HEK293 (cell line): ENCODE measurements around the gene MTMR3.

Experiments used
- CTCF ChIA-PET: fragments of 350-600 bp; formaldehyde crosslinking; extraction: SDS; loops from one replicate; lab custom pipeline; 2021; ENCODE audit warnings: antibody characterized with exemption; lab: Yijun Ruan, JAX
- POLR2A ChIA-PET: fragments of 300-600 bp; formaldehyde crosslinking; extraction: SDS; loops from one replicate; lab custom pipeline; 2020; ENCODE audit warnings: antibody characterized with exemption, inconsistent platforms; lab: Yijun Ruan, JAX
- H3K27ac ChIP-seq: fragments of 200-500 bp; sonication (Bioruptor generic); 2 replicates; pipeline ENCODE4 v1.5.1; 2014; ENCODE audit warnings: low read depth, low read length, control low read depth, inconsistent platforms; ENCODE audit errors: extremely low read depth
- H3K36me3 ChIP-seq, 2 experiments: fragments of 200-500 bp in 1 of 2; sonication (Bioruptor generic) in 1 of 2; 1 replicate in 1 of 2; 2 replicates in 1 of 2; pipeline ENCODE4 v1.5.1; 2014 to 2017; ENCODE audit warnings: inconsistent platforms in 2 of 2, low read length in 2 of 2; ENCODE audit not compliant: control insufficient read depth in 2 of 2, insufficient read depth in 1 of 2
- H3K4me1 ChIP-seq: fragments of 200-500 bp; sonication (Bioruptor generic); 2 replicates; pipeline ENCODE4 v1.5.1; 2014; ENCODE audit warnings: mild to moderate bottlenecking, low read length, inconsistent platforms; ENCODE audit not compliant: control insufficient read depth, insufficient read depth
- H3K4me3 ChIP-seq: 2 replicates; pipeline ENCODE4 v1.5.1; 2011; ENCODE audit warnings: low read depth, mild to moderate bottlenecking, control low read depth, low read length, moderate library complexity
- H3K9me3 ChIP-seq: fragments of 200-500 bp; sonication (Bioruptor generic); 2 replicates; pipeline ENCODE4 v1.5.1; 2014; ENCODE audit warnings: low read depth, low read length, inconsistent platforms; ENCODE audit not compliant: control insufficient read depth, insufficient read depth
- GLIS1 ChIP-seq: fragments of 450-650 bp; formaldehyde crosslinking; IDR thresholded peaks from 2 replicates; pipeline ENCODE4 v1.5.1; 2016; ENCODE audit warnings: missing biosample characterization, missing genetic modification characterization
- KLF10 ChIP-seq: fragments of 450-650 bp; IDR thresholded peaks from 2 replicates; pipeline ENCODE4 v1.5.1; 2018; ENCODE audit warnings: missing biosample characterization, mild to moderate bottlenecking, missing genetic modification characterization
- KLF17 ChIP-seq: fragments of 450-650 bp; formaldehyde crosslinking; IDR thresholded peaks from 2 replicates; pipeline ENCODE4 v1.5.1; 2016; ENCODE audit warnings: missing biosample characterization, missing genetic modification characterization
- OSR2 ChIP-seq: fragments of 450-650 bp; formaldehyde crosslinking; IDR thresholded peaks from 2 replicates; pipeline ENCODE4 v1.5.1; 2016; ENCODE audit warnings: missing biosample characterization, missing genetic modification characterization
- ZNF155 ChIP-seq: fragments of 450-650 bp; formaldehyde crosslinking; IDR thresholded peaks from 2 replicates; pipeline ENCODE4 v1.5.1; 2016; ENCODE audit warnings: missing biosample characterization, missing genetic modification characterization
- ZNF169 ChIP-seq: fragments of 450-650 bp; formaldehyde crosslinking; IDR thresholded peaks from 2 replicates; pipeline ENCODE4 v1.5.1; 2016; ENCODE audit warnings: missing biosample characterization, missing genetic modification characterization
- ZNF18 ChIP-seq: fragments of 450-650 bp; formaldehyde crosslinking; IDR thresholded peaks from 2 replicates; pipeline ENCODE4 v1.5.1; 2016; ENCODE audit warnings: missing biosample characterization, missing genetic modification characterization
- ZNF214 ChIP-seq: fragments of 450-650 bp; formaldehyde crosslinking; IDR thresholded peaks from 2 replicates; pipeline ENCODE4 v1.5.1; 2017; ENCODE audit warnings: missing biosample characterization, mild to moderate bottlenecking, missing genetic modification characterization, borderline replicate concordance
- ZNF23 ChIP-seq: fragments of 450-650 bp; formaldehyde crosslinking; IDR thresholded peaks from 2 replicates; pipeline ENCODE4 v1.5.1; 2016; ENCODE audit warnings: missing biosample characterization, missing genetic modification characterization, borderline replicate concordance
- ZNF239 ChIP-seq: fragments of 450-650 bp; formaldehyde crosslinking; IDR thresholded peaks from 2 replicates; pipeline ENCODE4 v1.5.1; 2016; ENCODE audit warnings: missing biosample characterization, missing genetic modification characterization
- ZNF391 ChIP-seq: fragments of 450-650 bp; formaldehyde crosslinking; IDR thresholded peaks from 2 replicates; pipeline ENCODE4 v1.5.1; 2016; ENCODE audit warnings: low read depth, missing biosample characterization, missing genetic modification characterization, borderline replicate concordance
- ZNF416 ChIP-seq: fragments of 450-650 bp; formaldehyde crosslinking; IDR thresholded peaks from 2 replicates; pipeline ENCODE4 v1.5.1; 2016; ENCODE audit warnings: missing biosample characterization, missing genetic modification characterization
- ZNF473 ChIP-seq: fragments of 450-650 bp; formaldehyde crosslinking; IDR thresholded peaks from 2 replicates; pipeline ENCODE4 v1.5.1; 2017; ENCODE audit warnings: missing biosample characterization, missing genetic modification characterization
- ZNF600 ChIP-seq: fragments of 450-650 bp; formaldehyde crosslinking; IDR thresholded peaks from 2 replicates; pipeline ENCODE4 v1.5.1; 2016; ENCODE audit warnings: missing biosample characterization, missing genetic modification characterization
- ZNF660 ChIP-seq: fragments of 450-650 bp; IDR thresholded peaks from 2 replicates; pipeline ENCODE4 v1.5.1; 2018; ENCODE audit warnings: missing biosample characterization, mild to moderate bottlenecking, missing genetic modification characterization
- TF ChIP-seq, protein P1 (sequence below): fragments of 450-650 bp; formaldehyde crosslinking; IDR thresholded peaks from 2 replicates; pipeline ENCODE4 v1.5.1; 2016; ENCODE audit warnings: missing biosample characterization, missing genetic modification characterization
- TF ChIP-seq, protein P2 (sequence below): fragments of 450-650 bp; formaldehyde crosslinking; IDR thresholded peaks from 2 replicates; pipeline ENCODE4 v1.5.1; 2016; ENCODE audit warnings: missing biosample characterization, missing genetic modification characterization
- TF ChIP-seq, protein P3 (sequence below): fragments of 450-650 bp; formaldehyde crosslinking; IDR thresholded peaks from 2 replicates; pipeline ENCODE4 v1.5.1; 2016; ENCODE audit warnings: missing biosample characterization, missing genetic modification characterization
- TF ChIP-seq, protein P4 (sequence below): fragments of 450-650 bp; IDR thresholded peaks from 2 replicates; pipeline ENCODE4 v1.5.1; 2018; ENCODE audit warnings: missing biosample characterization, missing genetic modification characterization
- TF ChIP-seq, protein P5 (sequence below): IDR thresholded peaks from 2 replicates; pipeline ENCODE4 v1.6.1; 2011; ENCODE audit warnings: mild to moderate bottlenecking, low read depth, low read length, borderline replicate concordance

MTMR3 gene

DNA sequence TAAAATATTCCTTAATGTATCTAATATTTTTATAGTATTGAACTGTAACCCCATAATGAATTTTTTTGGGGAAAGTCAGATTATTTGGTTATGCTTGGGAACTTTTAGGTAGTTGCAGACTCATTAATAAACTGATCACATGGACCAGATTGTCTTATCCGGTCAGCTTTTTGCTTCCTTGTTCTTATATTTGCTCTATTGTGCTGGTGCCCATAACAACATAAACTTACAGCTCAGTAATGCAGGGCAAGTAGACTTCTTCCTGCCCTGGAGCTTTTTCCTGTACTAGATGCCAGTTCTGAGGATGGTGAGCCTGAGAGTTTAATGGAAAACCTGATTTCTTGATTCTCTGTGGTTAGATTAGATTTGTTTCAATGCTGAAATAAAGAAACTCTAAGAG, 53.2 kb downstream of the MTMR3 start:
- TF ChIP-seq ZNF23 (tag by site-specific recombination) (no peak), KLF10 (no peak), GLIS1 (tag by site-specific recombination) (no peak), ZNF391 (tag by site-specific recombination) (no peak), ZNF416 (tag by site-specific recombination) (no peak), ZNF169 (tag by site-specific recombination) (no peak), ZNF214 (tag by site-specific recombination) (no peak), ZNF155 (tag by site-specific recombination) (no peak), ZNF600 (no peak), ZNF18 (tag by site-specific recombination) (no peak), KLF17 (no peak), ZNF660 (tag by site-specific recombination) (no peak), ZNF239 (tag by site-specific recombination) (no peak), ZNF473 (tag by site-specific recombination) (no peak), OSR2 (no peak)
- TF ChIP-seq, protein P1, sequence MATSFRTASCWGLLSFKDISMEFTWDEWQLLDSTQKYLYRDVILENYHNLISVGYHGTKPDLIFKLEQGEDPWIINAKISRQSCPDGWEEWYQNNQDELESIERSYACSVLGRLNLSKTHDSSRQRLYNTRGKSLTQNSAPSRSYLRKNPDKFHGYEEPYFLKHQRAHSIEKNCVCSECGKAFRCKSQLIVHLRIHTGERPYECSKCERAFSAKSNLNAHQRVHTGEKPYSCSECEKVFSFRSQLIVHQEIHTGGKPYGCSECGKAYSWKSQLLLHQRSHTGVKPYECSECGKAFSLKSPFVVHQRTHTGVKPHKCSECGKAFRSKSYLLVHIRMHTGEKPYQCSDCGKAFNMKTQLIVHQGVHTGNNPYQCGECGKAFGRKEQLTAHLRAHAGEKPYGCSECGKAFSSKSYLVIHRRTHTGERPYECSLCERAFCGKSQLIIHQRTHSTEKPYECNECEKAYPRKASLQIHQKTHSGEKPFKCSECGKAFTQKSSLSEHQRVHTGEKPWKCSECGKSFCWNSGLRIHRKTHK (tag by site-specific recombination): no peak
- TF ChIP-seq, protein P2, sequence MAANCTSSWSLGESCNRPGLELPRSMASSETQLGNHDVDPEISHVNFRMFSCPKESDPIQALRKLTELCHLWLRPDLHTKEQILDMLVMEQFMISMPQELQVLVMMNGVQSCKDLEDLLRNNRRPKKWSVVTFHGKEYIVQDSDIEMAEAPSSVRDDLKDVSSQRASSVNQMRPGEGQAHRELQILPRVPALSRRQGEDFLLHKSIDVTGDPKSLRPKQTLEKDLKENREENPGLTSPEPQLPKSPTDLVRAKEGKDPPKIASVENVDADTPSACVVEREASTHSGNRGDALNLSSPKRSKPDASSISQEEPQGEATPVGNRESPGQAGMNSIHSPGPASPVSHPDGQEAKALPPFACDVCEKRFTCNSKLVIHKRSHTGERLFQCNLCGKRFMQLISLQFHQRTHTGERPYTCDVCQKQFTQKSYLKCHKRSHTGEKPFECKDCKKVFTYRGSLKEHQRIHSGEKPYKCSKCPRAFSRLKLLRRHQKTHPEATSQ (tag by site-specific recombination): no peak
- TF ChIP-seq, protein P3, sequence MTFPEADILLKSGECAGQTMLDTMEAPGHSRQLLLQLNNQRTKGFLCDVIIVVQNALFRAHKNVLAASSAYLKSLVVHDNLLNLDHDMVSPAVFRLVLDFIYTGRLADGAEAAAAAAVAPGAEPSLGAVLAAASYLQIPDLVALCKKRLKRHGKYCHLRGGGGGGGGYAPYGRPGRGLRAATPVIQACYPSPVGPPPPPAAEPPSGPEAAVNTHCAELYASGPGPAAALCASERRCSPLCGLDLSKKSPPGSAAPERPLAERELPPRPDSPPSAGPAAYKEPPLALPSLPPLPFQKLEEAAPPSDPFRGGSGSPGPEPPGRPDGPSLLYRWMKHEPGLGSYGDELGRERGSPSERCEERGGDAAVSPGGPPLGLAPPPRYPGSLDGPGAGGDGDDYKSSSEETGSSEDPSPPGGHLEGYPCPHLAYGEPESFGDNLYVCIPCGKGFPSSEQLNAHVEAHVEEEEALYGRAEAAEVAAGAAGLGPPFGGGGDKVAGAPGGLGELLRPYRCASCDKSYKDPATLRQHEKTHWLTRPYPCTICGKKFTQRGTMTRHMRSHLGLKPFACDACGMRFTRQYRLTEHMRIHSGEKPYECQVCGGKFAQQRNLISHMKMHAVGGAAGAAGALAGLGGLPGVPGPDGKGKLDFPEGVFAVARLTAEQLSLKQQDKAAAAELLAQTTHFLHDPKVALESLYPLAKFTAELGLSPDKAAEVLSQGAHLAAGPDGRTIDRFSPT (tag by site-specific recombination): no peak
- TF ChIP-seq, protein P4, sequence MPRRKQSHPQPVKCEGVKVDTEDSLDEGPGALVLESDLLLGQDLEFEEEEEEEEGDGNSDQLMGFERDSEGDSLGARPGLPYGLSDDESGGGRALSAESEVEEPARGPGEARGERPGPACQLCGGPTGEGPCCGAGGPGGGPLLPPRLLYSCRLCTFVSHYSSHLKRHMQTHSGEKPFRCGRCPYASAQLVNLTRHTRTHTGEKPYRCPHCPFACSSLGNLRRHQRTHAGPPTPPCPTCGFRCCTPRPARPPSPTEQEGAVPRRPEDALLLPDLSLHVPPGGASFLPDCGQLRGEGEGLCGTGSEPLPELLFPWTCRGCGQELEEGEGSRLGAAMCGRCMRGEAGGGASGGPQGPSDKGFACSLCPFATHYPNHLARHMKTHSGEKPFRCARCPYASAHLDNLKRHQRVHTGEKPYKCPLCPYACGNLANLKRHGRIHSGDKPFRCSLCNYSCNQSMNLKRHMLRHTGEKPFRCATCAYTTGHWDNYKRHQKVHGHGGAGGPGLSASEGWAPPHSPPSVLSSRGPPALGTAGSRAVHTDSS (tag by site-specific recombination): no peak
- TF ChIP-seq, protein P5, sequence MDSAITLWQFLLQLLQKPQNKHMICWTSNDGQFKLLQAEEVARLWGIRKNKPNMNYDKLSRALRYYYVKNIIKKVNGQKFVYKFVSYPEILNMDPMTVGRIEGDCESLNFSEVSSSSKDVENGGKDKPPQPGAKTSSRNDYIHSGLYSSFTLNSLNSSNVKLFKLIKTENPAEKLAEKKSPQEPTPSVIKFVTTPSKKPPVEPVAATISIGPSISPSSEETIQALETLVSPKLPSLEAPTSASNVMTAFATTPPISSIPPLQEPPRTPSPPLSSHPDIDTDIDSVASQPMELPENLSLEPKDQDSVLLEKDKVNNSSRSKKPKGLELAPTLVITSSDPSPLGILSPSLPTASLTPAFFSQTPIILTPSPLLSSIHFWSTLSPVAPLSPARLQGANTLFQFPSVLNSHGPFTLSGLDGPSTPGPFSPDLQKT: no peak
- CTCF ChIA-PET: no interaction called here
- H3K4me3 ChIP-seq: no peak overlapping the region
- H3K4me1 ChIP-seq: peaks cover 5% of the 10 kb centered on the region; the same call in 1 of the 2 replicates
- POLR2A ChIA-PET: interaction anchor here (0.7 kb wide), 1 partner anchor 331 kb away, joined by 3 read pairs; no protein-coding TSS in a partner anchor
- no peaks in the 10 kb centered on the region for H3K9me3 ChIP-seq
- no peak overlapping the region for H3K27ac ChIP-seq
- H3K36me3 ChIP-seq: no peaks in the 10 kb centered on the region
